ENCODE data around the gene KRTAP12-2. TPM values are rescaled to one million over a fixed set of nuclear protein-coding genes. Genes with fewer than 3 reads are reported as not detected.

KRTAP12-2 gene
- total RNA-seq, 2 donors from 2014 or later = not detected

DNA sequence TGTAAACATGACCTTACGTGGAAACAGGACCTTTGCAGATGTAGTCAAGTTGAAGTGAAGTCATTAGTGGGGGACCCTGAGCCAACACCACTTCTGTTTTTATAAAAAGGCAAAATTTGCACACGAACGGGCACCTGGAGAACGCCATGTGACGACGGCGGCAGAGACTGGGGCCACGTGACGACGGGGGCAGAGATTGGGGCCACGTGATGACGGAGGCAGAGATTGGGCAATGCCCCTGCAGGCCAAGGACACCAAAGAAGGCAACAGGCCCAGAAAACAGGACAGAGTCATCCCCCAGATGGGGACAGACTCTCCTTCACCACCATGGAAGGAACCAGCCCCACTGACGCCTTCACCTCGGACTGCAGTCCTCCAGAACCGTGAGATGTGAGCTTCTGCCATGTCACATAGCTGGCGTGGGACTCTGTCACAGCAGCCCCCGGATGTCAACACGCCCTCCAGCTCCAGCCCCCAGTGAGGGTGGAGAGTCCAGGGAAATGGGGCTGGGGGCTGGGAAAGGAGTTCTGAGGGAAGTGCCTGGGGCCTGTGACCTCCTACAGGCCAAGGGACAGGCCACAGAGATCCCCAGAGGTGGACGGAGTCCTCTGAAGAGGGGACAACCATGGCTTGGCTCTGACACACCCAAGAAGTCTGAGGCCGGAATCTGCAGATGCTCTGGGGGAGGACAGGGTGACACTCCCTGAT lies 16.3 kb downstream of the KRTAP12-2 start:
- Histone ChIP-seq H3K36me3 (ENCODE audit: control insufficient read depth, insufficient read depth, low read length) (no peaks in the 10 kb centered on the region), H3K9ac (ENCODE audit: extremely low read depth, low read length, poor library complexity, severe bottlenecking) (no peak overlapping the region), H3K9me3 (ENCODE audit: control insufficient read depth, low read length) (peaks cover 3% of the 10 kb centered on the region), H3K4me3 (ENCODE audit: low read length) (no peak overlapping the region), H3K27me3 (ENCODE audit: control insufficient read depth, insufficient read depth, low read length, poor library complexity, severe bottlenecking) (no peaks in the 10 kb centered on the region), H3K27ac (ENCODE audit: low read depth, low read length) (no peak overlapping the region), H3K4me1 (ENCODE audit: control insufficient read depth, insufficient read depth, low read length) (no peaks in the 10 kb centered on the region)
- Mint-ChIP-seq H3K36me3 (ENCODE audit: low read depth) (no peaks in the 10 kb centered on the region), H3K9me3 (peaks cover 9% of the 10 kb centered on the region), H3K4me1 (peaks cover 7% of the 10 kb centered on the region), H3K4me3 (no peak overlapping the region), H3K27me3 (ENCODE audit: insufficient read depth) (peaks cover 4% of the 10 kb centered on the region), H3K27ac (no peak overlapping the region)
- 93 to 95% methylated on average over 15 to 20 of the region's 20 CpGs for WGBS, 2 experiments (ENCODE audit: insufficient coverage in 1 of 2, insufficient read length in 1 of 2)
- no peak for TF ChIP-seq CTCF (conservative IDR thresholded peaks at IDR 0.05)
- no peak for DNase-seq

DNA sequence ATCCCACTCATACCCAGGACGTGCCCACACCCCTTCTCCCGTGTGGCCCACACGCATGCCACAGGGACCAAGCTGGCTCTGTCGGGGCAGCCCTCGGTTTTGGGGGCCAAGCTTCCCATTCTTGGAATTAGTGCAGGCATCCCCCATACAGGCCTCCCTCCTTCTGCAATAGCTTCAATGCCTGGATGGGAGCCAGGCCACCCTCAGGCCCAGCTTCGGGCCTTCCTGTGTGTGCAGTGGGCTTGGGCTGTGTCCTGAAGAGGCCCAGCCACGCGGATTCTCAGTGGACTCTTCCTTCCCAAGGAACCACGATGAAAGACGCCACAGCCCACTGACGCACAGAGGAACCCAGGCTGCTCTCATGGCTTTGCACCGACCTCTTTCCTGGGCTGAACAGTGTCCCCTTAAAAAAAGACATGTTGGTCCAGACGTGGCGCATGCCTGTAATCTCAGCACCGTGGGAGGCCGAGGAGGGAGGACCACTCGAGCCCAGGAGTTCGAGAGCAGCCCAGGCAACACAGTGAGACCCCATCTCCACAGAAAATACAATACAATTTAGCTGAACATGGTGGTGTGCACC lies 17.1 kb downstream of the KRTAP12-2 start:
- no peak for DNase-seq
- H3K4me3 Mint-ChIP-seq = no peak overlapping the region

More for the DNA sequence above, 17.1 kb downstream of the KRTAP12-2 start:
- Histone ChIP-seq H3K4me3 (ENCODE audit: low read length) (no peak overlapping the region), H3K27me3 (ENCODE audit: control insufficient read depth, insufficient read depth, low read length, poor library complexity, severe bottlenecking) (no peaks in the 10 kb centered on the region), H3K9ac (ENCODE audit: extremely low read depth, low read length, poor library complexity, severe bottlenecking) (no peak overlapping the region), H3K4me1 (ENCODE audit: control insufficient read depth, insufficient read depth, low read length) (no peaks in the 10 kb centered on the region), H3K36me3 (ENCODE audit: control insufficient read depth, insufficient read depth, low read length) (no peaks in the 10 kb centered on the region), H3K27ac (ENCODE audit: low read depth, low read length) (no peak overlapping the region), H3K9me3 (ENCODE audit: control insufficient read depth, low read length) (peaks cover 11% of the 10 kb centered on the region)
- H3K4me1 Mint-ChIP-seq = peaks cover 7% of the 10 kb centered on the region
- H3K27me3 Mint-ChIP-seq (ENCODE audit: insufficient read depth) = peaks cover 4% of the 10 kb centered on the region
- 94 to 96% methylated on average over 15 to 18 of the region's 18 CpGs for WGBS, 2 experiments (ENCODE audit: insufficient coverage in 1 of 2, insufficient read length in 1 of 2)
- peaks cover 4% of the 10 kb centered on the region for H3K36me3 Mint-ChIP-seq (ENCODE audit: low read depth)
- no peak for TF ChIP-seq CTCF (conservative IDR thresholded peaks at IDR 0.05)
- no peak overlapping the region for H3K27ac Mint-ChIP-seq
- H3K9me3 Mint-ChIP-seq = peaks cover 17% of the 10 kb centered on the region
